AG09309 (cell line): ENCODE results near the gene EIPR1.

Experiments used
- DNase-seq: peaks from one replicate; pipeline ENCODE4 v3.0.0-alpha.2; 2010; ENCODE audit warnings: low read depth
- H3K4me3 ChIP-seq: 2 replicates; pipeline ENCODE4 v1.5.1; 2011; ENCODE audit warnings: mild to moderate bottlenecking, low read depth, low read length, moderate library complexity; ENCODE audit not compliant: control insufficient read depth
- CTCF ChIP-seq: IDR thresholded peaks from 2 replicates; pipeline ENCODE4 v1.5.1; 2011; ENCODE audit warnings: mild to moderate bottlenecking, low read depth, low read length, inconsistent platforms; ENCODE audit not compliant: insufficient read depth, control insufficient read depth; ENCODE audit errors: missing control alignments

The EIPR1 gene

GRCh38 chr2:3263487-3263886 lies 114.1 kb downstream of the EIPR1 start:
- no peak for TF ChIP-seq CTCF
- no peak overlapping the region for H3K4me3 ChIP-seq
- DNase-seq, result no peak

GRCh38 chr2:3262437-3263388 lies 114.9 kb downstream of the EIPR1 start:
- DNase-seq, result no peak
- TF ChIP-seq CTCF, result no peak

GRCh38 chr2:3261511-3261910 lies 116.1 kb downstream of the EIPR1 start:
- no peak for TF ChIP-seq CTCF
- DNase-seq, result no peak
- H3K4me3 ChIP-seq, result no peak overlapping the region

More at GRCh38 chr2:3262437-3263388, 114.9 kb downstream of the EIPR1 start:
- H3K4me3 ChIP-seq, result no peak overlapping the region

- TF ChIP-seq CTCF, result no peak
- H3K4me3 ChIP-seq, result no peak overlapping the region
- DNase-seq, result no peak
Observed at GRCh38 chr2:3260959-3261358, 116.7 kb downstream of the EIPR1 start.

- no peak for DNase-seq
- TF ChIP-seq CTCF, result no peak
- no peak overlapping the region for H3K4me3 ChIP-seq
Observed at GRCh38 chr2:3257826-3258225, 119.8 kb downstream of the EIPR1 start.

- no peak overlapping the region for H3K4me3 ChIP-seq
- no peak for TF ChIP-seq CTCF
- DNase-seq, result no peak
Observed at GRCh38 chr2:3257166-3257565, 120.5 kb downstream of the EIPR1 start.
